Activated CD4-positive, CD25-positive, alpha-beta regulatory T cell treated with anti-CD3 and anti-CD28 coated beads, Interleukin-2, amount 50 U/mL, for 72 hours (primary cell): ENCODE measurements around the gene DUS1L.
"Not testable (repeated sequence)": the region's sequence is repeated elsewhere in the genome, so short reads cannot be mapped to it uniquely, and the experiment has no call there.

Experiments
- DNase-seq: peaks from one replicate; pipeline ENCODE4 v3.0.0; 2021

DUS1L gene

DNA sequence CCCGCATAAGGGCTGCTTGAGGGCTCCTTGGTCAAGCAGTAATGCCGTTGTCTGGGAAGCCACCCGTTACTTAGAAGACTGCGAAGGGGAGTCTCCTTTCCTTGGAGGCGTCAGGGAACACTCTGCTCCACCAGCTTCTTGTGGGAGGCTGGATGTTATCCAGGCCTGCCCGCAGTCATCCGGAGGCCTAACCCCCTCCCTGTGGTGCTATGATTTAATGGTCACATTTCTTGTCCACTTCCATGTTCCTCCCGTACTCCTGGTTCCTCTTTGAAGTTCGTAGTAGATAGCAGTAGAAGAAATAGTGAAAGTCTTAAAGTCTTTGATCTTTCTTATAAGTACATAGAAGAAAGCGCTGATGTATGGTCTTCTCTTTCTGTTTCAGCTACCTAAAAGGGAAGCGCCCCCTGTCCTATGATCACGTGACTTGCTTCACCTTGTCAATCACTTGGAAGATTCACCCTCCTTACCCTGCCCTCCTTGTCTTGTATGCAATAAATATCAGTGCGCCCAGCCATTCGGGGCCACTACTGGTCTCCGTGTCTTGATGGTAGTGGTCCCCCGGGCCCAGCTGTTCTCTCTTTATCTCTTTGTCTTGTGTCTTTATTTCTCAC, 26.7 kb downstream of the DUS1L start:
- DNase-seq, result not testable (repeated sequence)

DNA sequence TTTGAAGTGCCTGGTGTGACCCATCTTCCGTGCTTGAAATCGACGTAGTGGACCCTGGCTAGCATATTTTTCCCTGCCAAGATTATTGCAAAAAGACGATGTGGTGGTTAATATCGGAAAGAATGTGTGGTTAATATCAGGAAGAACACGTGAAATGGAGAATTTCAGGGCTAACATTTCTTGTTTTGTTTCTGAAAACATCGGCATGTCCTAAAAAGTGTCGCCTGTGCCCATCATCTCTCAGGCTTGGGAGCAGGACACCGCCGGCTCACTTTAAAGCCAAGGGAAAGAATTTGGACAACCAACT, 27.8 kb downstream of the DUS1L start:
- DNase-seq, result no peak

- DNase-seq, result peak; percentile 97
Measured at GRCh38 chr17:82037092-82037888, 28.3 kb downstream of the DUS1L start, which contains the start of gene DCXR. TSS of gene DCXR (minus strand) at chr17:82037697. CDS start at chr17:82037682, 15 bp downstream.

- no peak for DNase-seq
Measured at GRCh38 chr17:82036634-82037091, 28.9 kb downstream of the DUS1L start.

- DNase-seq, result no peak
Measured at GRCh38 chr17:82035956-82036633, 29.5 kb downstream of the DUS1L start.

- no peak for DNase-seq
Measured at GRCh38 chr17:82035488-82035887, 30.1 kb downstream of the DUS1L start.

GRCh38 chr17:82034371-82035011, 31.1 kb downstream of the DUS1L start:
- no peak for DNase-seq

DNA sequence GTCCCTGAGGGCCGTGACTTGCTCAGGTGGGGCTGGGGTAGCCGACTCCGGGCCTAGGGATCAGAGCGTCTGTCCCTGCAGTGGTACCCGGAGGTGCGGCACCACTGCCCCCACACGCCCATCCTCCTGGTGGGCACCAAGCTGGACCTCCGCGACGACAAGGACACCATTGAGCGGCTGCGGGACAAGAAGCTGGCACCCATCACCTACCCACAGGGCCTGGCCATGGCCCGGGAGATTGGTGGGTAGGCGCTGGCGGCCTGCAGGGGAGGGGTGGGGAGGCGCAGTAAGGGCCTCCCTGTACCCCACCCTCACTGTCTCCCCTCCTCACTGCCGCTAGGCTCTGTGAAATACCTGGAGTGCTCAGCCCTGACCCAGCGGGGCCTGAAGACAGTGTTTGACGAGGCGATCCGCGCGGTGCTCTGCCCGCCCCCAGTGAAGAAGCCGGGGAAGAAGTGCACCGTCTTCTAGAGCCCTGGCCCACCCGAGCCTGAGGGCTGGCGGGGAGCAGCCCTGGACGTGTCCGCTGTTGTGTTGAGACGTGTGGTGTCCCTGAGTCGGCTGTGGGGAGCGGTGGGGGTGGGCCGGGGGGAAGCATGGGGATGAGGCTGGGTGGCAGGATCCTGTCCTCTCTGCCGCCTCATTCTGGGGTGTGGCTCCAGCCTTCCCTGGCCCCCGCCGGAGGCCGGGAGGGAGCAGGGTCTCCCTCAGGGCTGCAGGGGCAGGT, 32.1 kb downstream of the DUS1L start:
- DNase-seq, result no peak

GRCh38 chr17:82031885-82032627, 33.5 kb downstream of the DUS1L start:
- no peak for DNase-seq

- no peak for DNase-seq
Measured at GRCh38 chr17:82031303-82031884, 34.2 kb downstream of the DUS1L start, which contains the start of gene RAC3. TSS of gene RAC3 (plus strand) at chr17:82031678. CDS start at chr17:82031762, 84 bp downstream.

DNA sequence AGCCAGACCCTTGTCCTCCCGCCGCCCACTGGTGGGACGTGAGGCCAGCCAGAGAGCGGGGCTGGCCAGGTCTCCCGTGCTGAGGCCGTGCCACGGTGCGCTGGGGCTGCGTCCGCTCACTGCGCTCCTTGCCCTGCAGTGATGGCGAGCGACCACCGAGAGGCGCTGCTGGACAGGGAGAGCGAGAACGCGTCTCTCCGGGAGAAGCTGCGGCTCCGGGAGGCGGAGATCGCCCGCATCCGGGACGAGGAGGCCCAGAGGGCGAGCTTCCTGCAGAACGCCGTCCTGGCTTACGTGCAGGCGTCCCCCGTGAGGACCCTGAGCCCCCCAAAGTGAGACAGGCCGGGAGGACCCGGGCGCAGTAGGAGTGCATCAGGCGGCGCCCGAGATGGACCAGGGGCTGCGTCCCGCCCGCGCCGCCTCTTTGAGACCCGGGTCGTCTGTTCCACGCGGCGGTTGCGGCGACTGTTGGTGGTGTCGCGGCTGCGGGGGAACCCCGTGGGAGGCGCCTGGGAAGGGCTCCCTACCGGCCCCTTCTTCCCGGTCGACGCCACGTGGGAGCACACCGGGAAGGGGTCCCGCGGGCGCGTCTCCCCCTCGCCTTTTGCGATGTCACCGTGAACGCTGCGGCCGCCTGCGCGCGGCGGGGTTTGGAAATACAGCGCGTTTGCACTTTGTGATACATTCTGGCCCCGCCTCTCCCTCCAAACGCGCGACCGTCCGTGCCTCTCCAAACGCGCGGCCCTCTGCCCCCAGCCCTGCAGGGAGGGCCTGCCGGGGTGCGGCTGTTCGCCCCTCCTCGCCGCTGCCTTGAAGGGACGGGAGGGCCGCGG, 34.9 kb downstream of the DUS1L start:
- DNase-seq, result peak; percentile 86

- DNase-seq, result no peak
Measured at GRCh38 chr17:82029990-82030469, 35.6 kb downstream of the DUS1L start.

- DNase-seq, result no peak
Measured at GRCh38 chr17:82029391-82029790, 36.2 kb downstream of the DUS1L start.

- DNase-seq, result no peak
Measured at GRCh38 chr17:82028966-82029365, 36.6 kb downstream of the DUS1L start.

- DNase-seq, result no peak
Measured at GRCh38 chr17:82028246-82028645, 37.4 kb downstream of the DUS1L start.

DNA sequence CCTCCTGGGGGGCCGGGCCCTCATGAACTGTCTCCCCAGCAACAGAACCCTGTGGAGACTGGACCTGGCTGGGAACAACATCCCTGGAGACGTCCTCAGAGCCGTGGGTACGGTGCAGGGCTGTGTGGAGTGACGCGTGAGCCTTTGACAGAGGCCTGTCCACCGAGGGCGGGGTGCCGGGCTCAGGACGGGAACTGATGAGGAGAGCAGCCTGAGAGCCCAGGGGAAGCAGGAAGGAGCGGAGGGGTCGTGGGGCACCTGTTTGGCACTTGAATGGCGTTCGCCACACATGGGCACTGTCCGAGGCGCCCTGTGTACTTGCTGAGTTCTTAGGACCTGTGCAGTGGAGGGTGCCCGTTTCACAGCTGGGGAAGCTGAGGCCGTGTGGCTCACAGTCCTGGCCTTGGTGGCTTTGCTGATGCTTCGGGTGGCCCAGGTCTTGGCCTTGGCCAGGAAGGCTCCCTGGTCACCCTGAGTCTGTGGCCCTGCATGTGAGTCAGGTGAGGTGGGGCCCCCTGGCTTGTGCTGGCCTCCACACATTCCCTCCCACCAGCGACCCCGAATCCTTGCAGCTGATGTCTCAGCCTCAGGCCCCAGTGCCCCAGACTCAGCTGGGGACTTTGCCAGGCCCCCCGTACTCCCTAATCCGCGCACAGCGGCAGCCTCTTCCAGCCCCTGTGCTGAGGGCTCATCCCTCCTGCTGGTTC, 40.0 kb downstream of the DUS1L start:
- no peak for DNase-seq

DNA sequence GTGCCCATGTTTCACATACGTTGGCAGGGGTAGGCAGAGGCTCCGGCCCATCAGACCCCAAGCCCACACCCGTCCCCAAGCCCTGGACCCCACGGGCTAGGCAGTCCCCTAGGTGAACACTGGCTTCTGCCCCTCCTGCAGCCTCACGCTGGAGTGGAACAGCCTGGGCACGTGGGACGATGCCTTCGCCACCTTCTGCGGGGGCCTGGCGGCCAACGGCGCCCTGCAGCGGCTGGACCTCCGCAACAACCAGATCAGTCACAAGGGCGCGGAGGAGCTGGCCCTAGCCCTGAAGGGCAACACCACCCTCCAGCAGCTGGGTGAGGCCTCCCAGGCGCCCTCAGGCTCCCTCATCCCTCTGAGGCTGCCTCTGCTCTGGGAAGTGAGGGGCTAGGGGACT, 40.7 kb downstream of the DUS1L start:
- no peak for DNase-seq

GRCh38 chr17:82023447-82024241, 42.0 kb downstream of the DUS1L start:
- no peak for DNase-seq

- peak; percentile 100 for DNase-seq
Measured at GRCh38 chr17:82022981-82023446, 42.6 kb downstream of the DUS1L start, which contains the start of gene LRRC45. TSS of gene LRRC45 (plus strand) at chr17:82023305. CDS start at chr17:82023644, 339 bp downstream.
